OCI-LY1 (cell line): ENCODE results near the gene PRPF18.
"Not testable (repeated sequence)": the region's sequence is repeated elsewhere in the genome, so short reads cannot be mapped to it uniquely, and the experiment has no call there.

Source experiments
- H2AFZ ChIP-seq: fragments of 200-600 bp; sonication (generic), shearing (Covaris generic); 2 replicates; pipeline ENCODE4 v1.6.0; 2014; ENCODE audit warnings: antibody characterized with exemption, mild to moderate bottlenecking, low read length
- H3F3A ChIP-seq: fragments of 200-600 bp; sonication (generic), shearing (Covaris generic); 2 replicates; pipeline ENCODE4 v1.6.0; 2014; ENCODE audit warnings: mild to moderate bottlenecking, antibody characterized with exemption, low read length, moderate library complexity; ENCODE audit not compliant: insufficient read depth
- H3K27ac ChIP-seq: fragments of 200-600 bp; sonication (generic); 2 replicates; pipeline ENCODE4 v1.5.1; 2014; ENCODE audit warnings: low read length, mixed run types, mild to moderate bottlenecking, low read depth; ENCODE audit not compliant: poor library complexity, severe bottlenecking
- H3K27me3 ChIP-seq: fragments of 200-600 bp; sonication (generic); 2 replicates; pipeline ENCODE4 v1.6.0; 2014; ENCODE audit warnings: antibody characterized with exemption, mild to moderate bottlenecking, low read length, moderate library complexity; ENCODE audit not compliant: insufficient read depth
- H3K36me3 ChIP-seq: fragments of 200-600 bp; sonication (generic); 2 replicates; pipeline ENCODE4 v1.6.1; 2014; ENCODE audit warnings: mild to moderate bottlenecking, antibody characterized with exemption, low read length, moderate library complexity, mixed read lengths; ENCODE audit not compliant: insufficient read depth
- H3K4me1 ChIP-seq: fragments of 200-600 bp; sonication (generic); 2 replicates; pipeline ENCODE4 v1.5.1; 2014; ENCODE audit warnings: mild to moderate bottlenecking, low read length, moderate library complexity; ENCODE audit not compliant: insufficient read depth, severe bottlenecking
- H3K4me2 ChIP-seq: fragments of 200-600 bp; sonication (generic), shearing (Covaris generic); 2 replicates; pipeline ENCODE4 v1.6.1; 2014; ENCODE audit warnings: low read length
- H3K4me3 ChIP-seq: fragments of 200-600 bp; sonication (generic); 2 replicates; pipeline ENCODE4 v1.5.1; 2014; ENCODE audit warnings: low read length, low read depth, mild to moderate bottlenecking, mixed read lengths; ENCODE audit not compliant: poor library complexity, severe bottlenecking
- H3K79me2 ChIP-seq: fragments of 200-600 bp; shearing (Covaris generic); 2 replicates; pipeline ENCODE4 v1.6.1; 2016; ENCODE audit warnings: mixed run types, low read length, mixed read lengths; ENCODE audit not compliant: insufficient read depth
- H3K9ac ChIP-seq: fragments of 200-600 bp; sonication (generic), shearing (Covaris generic); 2 replicates; pipeline ENCODE4 v1.6.1; 2014; ENCODE audit warnings: mild to moderate bottlenecking, low read length, mixed read lengths
- H3K9me2 ChIP-seq: fragments of 200-600 bp; sonication (generic), shearing (Covaris generic); 2 replicates; pipeline ENCODE4 v1.6.1; 2014; ENCODE audit warnings: low read depth, mild to moderate bottlenecking, low read length, mixed read lengths
- H3K9me3 ChIP-seq: fragments of 200-600 bp; shearing (Covaris generic); 2 replicates; pipeline ENCODE4 v1.6.1; 2014; ENCODE audit warnings: low read length, mixed read lengths
- H4K20me1 ChIP-seq: fragments of 200-600 bp; sonication (generic), shearing (Covaris generic); 2 replicates; pipeline ENCODE4 v1.6.0; 2016; ENCODE audit warnings: mild to moderate bottlenecking, low read length; ENCODE audit not compliant: insufficient read depth
- CTCF ChIP-seq: fragments of 200-600 bp; sonication (generic), shearing (Covaris generic); IDR thresholded peaks from 2 replicates; pipeline ENCODE4 v1.5.1; 2017; ENCODE audit warnings: mild to moderate bottlenecking, antibody characterized with exemption, low read length, moderate library complexity, mixed read lengths
- EZH2 ChIP-seq: fragments of 200-600 bp; sonication (generic), shearing (Covaris generic); IDR thresholded peaks from 2 replicates; pipeline ENCODE4 v1.8.0; 2017; ENCODE audit warnings: borderline replicate concordance, mixed run types, mild to moderate bottlenecking, antibody characterized with exemption, low read length, moderate library complexity, mixed read lengths

Gene PRPF18

GRCh38 chr10:13586676-13587355 lies at the start of gene PRPF18:
Gene PRPF18 (plus strand): TSS chr10:13586965. CDS start chr10:13587087, 122 bp downstream.
- no peaks in the 10 kb centered on the region; the same call in 1 of the 2 replicates for H3K79me2 ChIP-seq
- no peaks in the 10 kb centered on the region for H3K9me2 ChIP-seq
- H3K9me3 ChIP-seq: no peaks in the 10 kb centered on the region
- TF ChIP-seq CTCF: peak; percentile 92
- TF ChIP-seq EZH2: no peak
- peak within 1 kb of the TSS; percentile 79 for H3K9ac ChIP-seq
- peaks cover 11% of the 10 kb centered on the region for H3K4me1 ChIP-seq
- no peaks in the 10 kb centered on the region for H3F3A ChIP-seq
- no peak within 1 kb of the TSS for H3K27ac ChIP-seq
- H3K27me3 ChIP-seq: no peaks in the 10 kb centered on the region
- H3K4me3 ChIP-seq: peak within 1 kb of the TSS; percentile 95
- peak within 1 kb of the TSS; percentile 89 for H3K4me2 ChIP-seq
- H2AFZ ChIP-seq: peak within 1 kb of the TSS; percentile 95
- H3K36me3 ChIP-seq: peaks cover under 1% of the 10 kb centered on the region; the same call in 1 of the 2 replicates
- no peaks in the 10 kb centered on the region for H4K20me1 ChIP-seq

GRCh38 chr10:13537985-13538384 lies 48.8 kb upstream of the PRPF18 start:
- not testable (repeated sequence) for H2AFZ ChIP-seq, H3K27me3 ChIP-seq

GRCh38 chr10:13542533-13542932 lies 44.2 kb upstream of the PRPF18 start:
- TF ChIP-seq EZH2 (no peak), CTCF (no peak)
- H3K4me1 ChIP-seq: no peaks in the 10 kb centered on the region
- H3K9me3 ChIP-seq: no peaks in the 10 kb centered on the region
- H4K20me1 ChIP-seq: no peaks in the 10 kb centered on the region
- no peak overlapping the region for H3K9ac ChIP-seq
- H3K79me2 ChIP-seq: no peaks in the 10 kb centered on the region
- H3K36me3 ChIP-seq: no peaks in the 10 kb centered on the region
- no peak overlapping the region for H3K4me3 ChIP-seq
- H3K27ac ChIP-seq: no peak overlapping the region
- H3F3A ChIP-seq: no peaks in the 10 kb centered on the region
- no peak overlapping the region for H2AFZ ChIP-seq
- H3K27me3 ChIP-seq: no peaks in the 10 kb centered on the region
- no peak overlapping the region for H3K4me2 ChIP-seq
- no peaks in the 10 kb centered on the region for H3K9me2 ChIP-seq

More at GRCh38 chr10:13537985-13538384, 48.8 kb upstream of the PRPF18 start:
- not testable (repeated sequence) for H3K4me3 ChIP-seq, H4K20me1 ChIP-seq, H3F3A ChIP-seq, H3K9me3 ChIP-seq, H3K9me2 ChIP-seq, H3K36me3 ChIP-seq, H3K27ac ChIP-seq, H3K4me1 ChIP-seq, H3K79me2 ChIP-seq, H3K9ac ChIP-seq, H3K4me2 ChIP-seq

GRCh38 chr10:13550802-13551201 lies 36.0 kb upstream of the PRPF18 start:
- H3F3A ChIP-seq: no peaks in the 10 kb centered on the region
- H3K4me3 ChIP-seq: no peak overlapping the region
- 0 out of 2 replicates have a peak, but pooled peaks cover 2% of the 10 kb centered on the region for H3K9me3 ChIP-seq
- no peak overlapping the region for H3K9ac ChIP-seq
- H3K9me2 ChIP-seq: no peaks in the 10 kb centered on the region
- no peaks in the 10 kb centered on the region for H4K20me1 ChIP-seq
- H3K79me2 ChIP-seq: no peaks in the 10 kb centered on the region
- no peaks in the 10 kb centered on the region for H3K4me1 ChIP-seq
- H3K27ac ChIP-seq: no peak overlapping the region
- H3K4me2 ChIP-seq: no peak overlapping the region
- H2AFZ ChIP-seq: no peak overlapping the region
- H3K27me3 ChIP-seq: no peaks in the 10 kb centered on the region
- no peaks in the 10 kb centered on the region for H3K36me3 ChIP-seq
- TF ChIP-seq CTCF: no peak
- no peak for TF ChIP-seq EZH2
